ENCODE measurements around the gene ST8SIA3.

The ST8SIA3 gene

DNA sequence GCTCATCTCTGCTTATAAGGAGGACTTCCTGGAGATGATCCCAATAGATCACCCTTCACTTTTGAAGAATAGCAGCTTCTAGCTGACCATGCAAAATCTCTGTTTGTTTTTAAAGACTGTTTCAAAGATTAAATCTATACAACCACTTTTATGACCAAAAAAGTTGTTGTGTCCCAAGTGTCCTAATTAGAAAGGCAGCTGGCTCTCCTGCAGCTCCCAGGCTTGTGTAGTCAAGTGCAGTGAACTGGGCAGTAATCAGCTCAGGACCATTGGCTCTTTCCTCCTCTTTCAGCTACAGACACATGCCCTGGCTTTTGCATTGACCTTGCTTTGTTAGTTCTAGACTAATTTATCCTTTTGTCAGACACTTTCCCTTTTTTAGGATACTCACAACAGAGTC, 10.4 kb downstream of the ST8SIA3 start:
- H3K4me3 ChIP-seq (ENCODE audit: low read length): no peak overlapping the region
- no peak for DNase-seq (ENCODE audit: low read depth)
- TF ChIP-seq, protein P1, sequence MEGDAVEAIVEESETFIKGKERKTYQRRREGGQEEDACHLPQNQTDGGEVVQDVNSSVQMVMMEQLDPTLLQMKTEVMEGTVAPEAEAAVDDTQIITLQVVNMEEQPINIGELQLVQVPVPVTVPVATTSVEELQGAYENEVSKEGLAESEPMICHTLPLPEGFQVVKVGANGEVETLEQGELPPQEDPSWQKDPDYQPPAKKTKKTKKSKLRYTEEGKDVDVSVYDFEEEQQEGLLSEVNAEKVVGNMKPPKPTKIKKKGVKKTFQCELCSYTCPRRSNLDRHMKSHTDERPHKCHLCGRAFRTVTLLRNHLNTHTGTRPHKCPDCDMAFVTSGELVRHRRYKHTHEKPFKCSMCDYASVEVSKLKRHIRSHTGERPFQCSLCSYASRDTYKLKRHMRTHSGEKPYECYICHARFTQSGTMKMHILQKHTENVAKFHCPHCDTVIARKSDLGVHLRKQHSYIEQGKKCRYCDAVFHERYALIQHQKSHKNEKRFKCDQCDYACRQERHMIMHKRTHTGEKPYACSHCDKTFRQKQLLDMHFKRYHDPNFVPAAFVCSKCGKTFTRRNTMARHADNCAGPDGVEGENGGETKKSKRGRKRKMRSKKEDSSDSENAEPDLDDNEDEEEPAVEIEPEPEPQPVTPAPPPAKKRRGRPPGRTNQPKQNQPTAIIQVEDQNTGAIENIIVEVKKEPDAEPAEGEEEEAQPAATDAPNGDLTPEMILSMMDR (conservative IDR thresholded peaks at IDR 0.05; ENCODE audit: low read depth, low read length): no peak

DNA sequence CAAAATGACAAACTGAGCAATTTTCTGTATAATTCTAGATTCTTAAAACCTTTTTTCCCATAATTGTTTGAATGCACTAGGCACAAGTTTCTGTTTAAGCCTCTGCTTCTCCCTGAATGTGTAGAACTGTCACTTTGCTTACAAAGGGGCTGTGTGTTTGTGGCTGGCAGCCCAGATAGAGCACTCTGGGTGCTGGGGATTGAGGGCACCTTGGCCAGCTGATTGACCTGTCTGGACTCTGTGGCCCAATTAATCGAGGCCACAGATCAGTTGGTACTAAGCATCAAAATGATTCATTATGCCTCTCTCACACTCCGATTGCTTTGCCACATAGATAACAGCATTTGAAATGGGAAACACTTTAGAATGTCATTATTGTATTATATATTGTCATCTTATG, 12.1 kb downstream of the ST8SIA3 start:
- TF ChIP-seq, protein P1 (conservative IDR thresholded peaks at IDR 0.05; ENCODE audit: low read depth, low read length): no peak
- H3K4me3 ChIP-seq (ENCODE audit: low read length): no peak overlapping the region
- no peak for DNase-seq (ENCODE audit: low read depth)

DNA sequence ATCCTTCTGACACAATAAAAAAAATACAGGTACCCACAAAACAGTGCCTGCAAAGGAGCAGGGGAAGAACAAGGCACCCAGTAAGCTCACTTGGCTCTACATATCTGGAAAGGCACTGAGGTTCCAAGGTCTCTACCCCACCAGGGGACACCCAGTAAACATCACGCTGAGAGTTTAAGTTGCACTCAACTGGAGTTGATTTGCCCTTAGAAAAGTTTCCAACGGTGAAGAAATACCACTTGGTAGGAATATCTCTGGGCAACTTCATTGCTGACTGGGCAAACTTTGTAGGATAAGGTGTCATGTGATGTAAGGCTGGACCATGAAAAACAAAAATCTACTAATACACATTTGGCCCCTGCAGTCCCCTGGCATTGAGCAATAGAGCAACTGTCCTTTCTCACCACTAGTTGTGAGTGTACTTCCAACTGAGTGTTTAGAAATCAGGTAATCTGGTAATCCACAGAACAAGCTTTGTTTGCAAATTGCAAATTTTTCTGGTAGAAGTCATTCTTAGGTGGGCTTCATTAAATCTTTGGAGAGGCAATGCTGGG, 14.2 kb downstream of the ST8SIA3 start:
- H3K4me3 ChIP-seq (ENCODE audit: low read length): no peak overlapping the region
- DNase-seq (ENCODE audit: low read depth): no peak
- TF ChIP-seq, protein P1 (conservative IDR thresholded peaks at IDR 0.05; ENCODE audit: low read depth, low read length): no peak

DNA sequence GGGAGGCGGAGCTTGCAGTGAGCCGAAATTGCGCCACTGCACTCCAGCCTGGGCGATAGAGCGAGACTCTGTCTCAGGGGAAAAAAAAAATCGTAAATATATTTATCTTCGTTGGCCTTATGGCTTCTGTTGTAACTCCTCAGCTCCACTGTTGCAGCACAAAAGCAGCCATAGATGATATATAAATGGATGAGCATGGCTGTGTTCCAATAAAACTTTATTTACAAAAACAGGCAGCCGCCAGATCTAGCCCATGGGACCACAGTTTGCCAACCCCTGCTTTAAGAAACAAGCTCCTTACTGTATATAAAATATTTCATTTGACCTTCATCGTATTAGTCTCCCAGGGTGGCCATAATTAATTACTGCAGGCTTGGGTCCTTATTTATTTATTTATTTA, 20.1 kb downstream of the ST8SIA3 start:
- TF ChIP-seq, protein P1 (conservative IDR thresholded peaks at IDR 0.05; ENCODE audit: low read depth, low read length): no peak
- H3K4me3 ChIP-seq (ENCODE audit: low read length): no peak overlapping the region
- DNase-seq (ENCODE audit: low read depth): no peak

DNA sequence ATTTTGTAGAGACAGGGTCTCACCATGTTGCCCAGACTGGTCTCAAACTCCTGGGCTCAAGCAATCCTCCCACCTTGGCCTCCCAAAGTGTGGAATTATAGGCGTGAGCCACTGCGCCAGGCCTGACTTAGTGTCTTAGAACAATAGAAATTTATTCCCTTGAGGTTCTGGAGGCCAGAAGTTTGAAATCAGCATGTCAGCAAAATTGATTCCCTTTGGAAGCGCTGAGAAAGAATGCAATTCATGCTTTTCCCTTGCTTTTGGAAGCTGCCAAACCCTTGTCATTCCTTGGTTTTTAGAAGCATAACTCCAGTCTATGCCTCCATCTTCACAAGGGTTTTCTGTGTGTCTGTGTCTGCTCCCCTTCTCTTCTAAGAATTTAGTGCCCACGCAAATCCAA, 20.7 kb downstream of the ST8SIA3 start:
- TF ChIP-seq, protein P1 (conservative IDR thresholded peaks at IDR 0.05; ENCODE audit: low read depth, low read length): no peak

DNA sequence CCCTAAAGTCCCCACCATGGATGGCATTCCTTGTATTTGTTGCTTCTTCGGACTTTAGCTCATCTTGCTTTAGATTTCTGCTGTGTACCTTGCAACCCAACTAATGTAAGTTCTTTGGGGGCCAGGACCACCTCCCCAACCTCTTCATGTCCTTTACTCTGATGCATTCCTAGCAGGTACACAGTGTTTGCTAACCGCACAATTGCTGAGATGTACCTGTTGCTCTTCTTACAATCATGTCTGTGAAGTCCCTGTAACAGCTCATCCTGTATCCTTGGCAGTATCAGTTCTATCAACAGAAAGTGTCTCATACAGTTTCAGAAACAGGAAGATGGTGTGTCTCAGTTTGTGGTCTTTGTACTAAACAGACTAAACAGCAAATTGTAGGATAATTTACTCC, 24.1 kb downstream of the ST8SIA3 start:
- TF ChIP-seq, protein P1 (conservative IDR thresholded peaks at IDR 0.05; ENCODE audit: low read depth, low read length): no peak
- H3K4me3 ChIP-seq (ENCODE audit: low read length): no peak overlapping the region
- no peak for DNase-seq (ENCODE audit: low read depth)

More for the DNA sequence above, 20.7 kb downstream of the ST8SIA3 start:
- no peak for DNase-seq (ENCODE audit: low read depth)
- no peak overlapping the region for H3K4me3 ChIP-seq (ENCODE audit: low read length)

DNA sequence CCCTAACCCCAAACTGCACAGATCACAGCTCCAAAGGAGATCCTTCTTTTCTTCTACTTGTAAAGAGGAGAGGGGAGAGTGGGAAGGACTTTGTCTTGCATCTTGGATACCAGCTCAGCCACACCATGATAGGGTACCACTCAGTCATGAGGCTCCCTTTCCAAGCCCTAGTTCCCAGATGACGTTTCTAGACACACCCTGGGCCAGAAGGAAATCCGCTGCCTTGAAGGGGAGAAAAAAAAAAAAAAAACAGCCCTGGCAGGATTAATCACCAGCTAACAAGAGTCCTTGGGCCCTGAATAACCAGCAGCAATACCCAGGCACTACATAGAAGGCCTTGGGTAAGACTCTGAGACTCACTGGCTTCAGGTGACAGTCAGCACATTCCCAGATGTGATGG, 36.9 kb downstream of the ST8SIA3 start:
- TF ChIP-seq, protein P1 (conservative IDR thresholded peaks at IDR 0.05; ENCODE audit: low read depth, low read length): no peak
- no peak overlapping the region for H3K4me3 ChIP-seq (ENCODE audit: low read length)

More for the DNA sequence above, 36.9 kb downstream of the ST8SIA3 start:
- DNase-seq (ENCODE audit: low read depth): no peak

Data from retinal pigment epithelial cell (primary cell).